OCI-LY3 (cell line): Measurements from ENCODE around the gene MCF2L2.

Experiments
- EZH2phosphoT487 ChIP-seq: fragments of 200-600 bp; shearing (Covaris generic); IDR thresholded peaks from 2 replicates; pipeline ENCODE4 v1.6.1; 2018; ENCODE audit warnings: antibody characterized with exemption, mixed run types, low read depth
- TF ChIP-seq, protein P1 (sequence below): fragments of 200-600, 300-600 bp; sonication (generic); IDR thresholded peaks from 2 replicates; pipeline ENCODE4 v1.5.1; 2014; ENCODE audit warnings: antibody characterized with exemption, low read length, low read depth

DNA sequence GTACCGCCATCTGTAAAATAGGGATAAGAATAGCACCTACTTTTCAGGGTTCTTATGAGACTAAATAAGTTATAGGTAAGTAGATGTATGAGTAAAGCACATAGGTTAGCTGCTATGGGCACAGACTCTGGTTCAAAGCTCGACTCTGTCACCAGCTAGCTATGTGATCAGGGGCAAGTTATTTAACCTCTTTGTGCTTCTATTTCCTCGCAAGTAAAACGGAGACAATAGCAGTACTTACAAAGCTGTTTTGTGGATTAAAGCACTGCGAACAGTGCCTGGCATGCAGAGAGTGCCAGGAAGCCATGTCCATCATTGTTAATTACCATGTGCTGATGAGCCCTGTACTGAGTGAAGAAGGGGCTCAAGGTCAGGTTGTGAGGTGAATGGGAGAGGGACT, 267.8 kb downstream of the MCF2L2 start:
- TF ChIP-seq, protein P1, sequence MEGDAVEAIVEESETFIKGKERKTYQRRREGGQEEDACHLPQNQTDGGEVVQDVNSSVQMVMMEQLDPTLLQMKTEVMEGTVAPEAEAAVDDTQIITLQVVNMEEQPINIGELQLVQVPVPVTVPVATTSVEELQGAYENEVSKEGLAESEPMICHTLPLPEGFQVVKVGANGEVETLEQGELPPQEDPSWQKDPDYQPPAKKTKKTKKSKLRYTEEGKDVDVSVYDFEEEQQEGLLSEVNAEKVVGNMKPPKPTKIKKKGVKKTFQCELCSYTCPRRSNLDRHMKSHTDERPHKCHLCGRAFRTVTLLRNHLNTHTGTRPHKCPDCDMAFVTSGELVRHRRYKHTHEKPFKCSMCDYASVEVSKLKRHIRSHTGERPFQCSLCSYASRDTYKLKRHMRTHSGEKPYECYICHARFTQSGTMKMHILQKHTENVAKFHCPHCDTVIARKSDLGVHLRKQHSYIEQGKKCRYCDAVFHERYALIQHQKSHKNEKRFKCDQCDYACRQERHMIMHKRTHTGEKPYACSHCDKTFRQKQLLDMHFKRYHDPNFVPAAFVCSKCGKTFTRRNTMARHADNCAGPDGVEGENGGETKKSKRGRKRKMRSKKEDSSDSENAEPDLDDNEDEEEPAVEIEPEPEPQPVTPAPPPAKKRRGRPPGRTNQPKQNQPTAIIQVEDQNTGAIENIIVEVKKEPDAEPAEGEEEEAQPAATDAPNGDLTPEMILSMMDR: no peak
- no peak for TF ChIP-seq EZH2phosphoT487
